ENCODE measurements around the gene SNRPA1. TPM values are rescaled to one million over a fixed set of nuclear protein-coding genes. Genes with fewer than 3 reads are reported as not detected.
A peak's percentile ranks its signal among the peaks of the same experiment; 100 is the strongest.

SNRPA1 gene
- total and polyA plus RNA-seq, 9 of the 15 experiments (the other 6 are each of a cell fraction or from before 2014, with no cell fraction given): 62.7 to 245 (median 189) TPM

DNA sequence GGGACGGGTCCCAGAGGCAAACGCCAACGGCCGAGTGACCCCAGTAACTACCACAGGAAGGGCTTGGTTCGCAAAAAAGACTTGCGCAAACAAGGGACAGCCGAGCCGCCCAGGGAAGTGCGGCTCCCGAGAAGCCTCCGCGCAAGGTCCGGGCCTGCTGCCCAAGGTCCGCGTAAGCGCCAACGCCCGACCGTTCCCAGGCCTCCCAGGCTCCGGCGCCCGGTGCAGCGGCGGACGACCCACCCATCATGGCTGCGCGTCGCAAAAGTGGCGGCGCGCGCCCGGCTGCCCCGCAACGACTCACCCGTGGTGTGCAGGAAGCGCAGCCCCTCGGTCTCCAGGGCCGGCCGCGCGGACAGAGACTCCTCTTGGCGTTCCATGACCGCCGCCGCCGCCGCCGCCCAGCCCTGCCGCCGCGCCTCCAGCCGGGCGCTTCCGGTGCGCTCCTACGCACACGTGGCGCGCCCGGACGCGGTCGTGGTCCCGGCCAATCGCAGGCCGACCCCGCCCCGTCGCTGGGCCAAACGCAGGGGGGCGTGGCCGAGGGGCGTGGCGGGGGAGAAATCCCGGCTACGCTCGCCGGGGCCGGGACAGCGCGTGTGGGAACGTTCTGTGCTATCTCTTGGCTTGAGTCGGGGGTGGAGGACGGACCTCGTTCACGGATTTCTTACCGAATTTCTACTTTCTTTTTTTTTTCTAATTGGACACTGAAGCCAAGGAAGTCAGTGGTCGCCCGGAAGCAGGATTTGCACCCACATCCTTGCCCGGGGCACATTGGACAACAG, 17.8 kb downstream of the SNRPA1 start, which contains the start of gene SELENOS (continued):
- TF ChIP-seq ETV1 (tag; conservative IDR thresholded peaks at IDR 0.05; ENCODE audit: low read depth) (no peak), RUNX1 (IDR thresholded peaks at IDR 0.05; ENCODE audit: low read depth) (0 out of 2 replicates have a peak, but pooled peaks have one; percentile 21), RB1 (IDR thresholded peaks at IDR 0.05; ENCODE audit: low read depth) (peak; percentile 79; the same call in 1 of the 2 replicates), CBX1 (IDR thresholded peaks at IDR 0.05; ENCODE audit: low read depth) (0 out of 2 replicates have a peak, but pooled peaks have one; percentile 23), NCOR1 (IDR thresholded peaks at IDR 0.05) (no peak), HNRNPLL (IDR thresholded peaks at IDR 0.05; ENCODE audit: low read depth, low read length, poor library complexity, severe bottlenecking) (no peak), ARID1B (IDR thresholded peaks at IDR 0.05) (no peak), NFE2L1 (tag; IDR thresholded peaks at IDR 0.05; ENCODE audit: borderline replicate concordance, low read depth) (no peak), ZNF778 (CRISPR knock-in tag; IDR thresholded peaks at IDR 0.05) (no peak), ZNF76 (CRISPR knock-in tag; IDR thresholded peaks at IDR 0.05; ENCODE audit: borderline replicate concordance) (no peak), ARNT (IDR thresholded peaks at IDR 0.05) (no peak), NCOA1 (IDR thresholded peaks at IDR 0.05; ENCODE audit: low read depth) (no peak), ZBTB1 (CRISPR knock-in tag; IDR thresholded peaks at IDR 0.05; ENCODE audit: borderline replicate concordance, low read depth) (no peak), RBM22 (IDR thresholded peaks at IDR 0.05; ENCODE audit: low read depth, low read length, poor library complexity, severe bottlenecking) (no peak), EP300 (IDR thresholded peaks at IDR 0.05; ENCODE audit: low read length) (no peak), ZNF384 (IDR thresholded peaks at IDR 0.05; ENCODE audit: low read depth, low read length) (0 out of 2 replicates have a peak, but pooled peaks have one; percentile 3), SMARCA5 (IDR thresholded peaks at IDR 0.05) (no peak), ERF (CRISPR knock-in tag; IDR thresholded peaks at IDR 0.05) (0 out of 2 replicates have a peak, but pooled peaks have one; percentile 50), E2F3 (CRISPR knock-in tag; IDR thresholded peaks at IDR 0.05) (0 out of 2 replicates have a peak, but pooled peaks have one; percentile 31), CC2D1A (IDR thresholded peaks at IDR 0.05) (no peak), HNRNPK (IDR thresholded peaks at IDR 0.05; ENCODE audit: low read depth, low read length, poor library complexity, severe bottlenecking) (no peak), ZNF184 (CRISPR knock-in tag; IDR thresholded peaks at IDR 0.05) (no peak), SUPT5H (IDR thresholded peaks at IDR 0.05) (0 out of 2 replicates have a peak, but pooled peaks have one; percentile 55), ZNF165 (CRISPR knock-in tag; IDR thresholded peaks at IDR 0.05; ENCODE audit: borderline replicate concordance) (no peak)
- TF ChIP-seq, protein P1, sequence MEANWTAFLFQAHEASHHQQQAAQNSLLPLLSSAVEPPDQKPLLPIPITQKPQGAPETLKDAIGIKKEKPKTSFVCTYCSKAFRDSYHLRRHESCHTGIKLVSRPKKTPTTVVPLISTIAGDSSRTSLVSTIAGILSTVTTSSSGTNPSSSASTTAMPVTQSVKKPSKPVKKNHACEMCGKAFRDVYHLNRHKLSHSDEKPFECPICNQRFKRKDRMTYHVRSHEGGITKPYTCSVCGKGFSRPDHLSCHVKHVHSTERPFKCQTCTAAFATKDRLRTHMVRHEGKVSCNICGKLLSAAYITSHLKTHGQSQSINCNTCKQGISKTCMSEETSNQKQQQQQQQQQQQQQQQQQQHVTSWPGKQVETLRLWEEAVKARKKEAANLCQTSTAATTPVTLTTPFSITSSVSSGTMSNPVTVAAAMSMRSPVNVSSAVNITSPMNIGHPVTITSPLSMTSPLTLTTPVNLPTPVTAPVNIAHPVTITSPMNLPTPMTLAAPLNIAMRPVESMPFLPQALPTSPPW (CRISPR knock-in tag; IDR thresholded peaks at IDR 0.05): peak; percentile 54; the same call in 1 of the 2 replicates
- TF ChIP-seq, protein P2, sequence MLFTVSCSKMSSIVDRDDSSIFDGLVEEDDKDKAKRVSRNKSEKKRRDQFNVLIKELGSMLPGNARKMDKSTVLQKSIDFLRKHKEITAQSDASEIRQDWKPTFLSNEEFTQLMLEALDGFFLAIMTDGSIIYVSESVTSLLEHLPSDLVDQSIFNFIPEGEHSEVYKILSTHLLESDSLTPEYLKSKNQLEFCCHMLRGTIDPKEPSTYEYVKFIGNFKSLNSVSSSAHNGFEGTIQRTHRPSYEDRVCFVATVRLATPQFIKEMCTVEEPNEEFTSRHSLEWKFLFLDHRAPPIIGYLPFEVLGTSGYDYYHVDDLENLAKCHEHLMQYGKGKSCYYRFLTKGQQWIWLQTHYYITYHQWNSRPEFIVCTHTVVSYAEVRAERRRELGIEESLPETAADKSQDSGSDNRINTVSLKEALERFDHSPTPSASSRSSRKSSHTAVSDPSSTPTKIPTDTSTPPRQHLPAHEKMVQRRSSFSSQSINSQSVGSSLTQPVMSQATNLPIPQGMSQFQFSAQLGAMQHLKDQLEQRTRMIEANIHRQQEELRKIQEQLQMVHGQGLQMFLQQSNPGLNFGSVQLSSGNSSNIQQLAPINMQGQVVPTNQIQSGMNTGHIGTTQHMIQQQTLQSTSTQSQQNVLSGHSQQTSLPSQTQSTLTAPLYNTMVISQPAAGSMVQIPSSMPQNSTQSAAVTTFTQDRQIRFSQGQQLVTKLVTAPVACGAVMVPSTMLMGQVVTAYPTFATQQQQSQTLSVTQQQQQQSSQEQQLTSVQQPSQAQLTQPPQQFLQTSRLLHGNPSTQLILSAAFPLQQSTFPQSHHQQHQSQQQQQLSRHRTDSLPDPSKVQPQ (CRISPR knock-in tag; IDR thresholded peaks at IDR 0.05; ENCODE audit: borderline replicate concordance): 0 out of 2 replicates have a peak, but pooled peaks have one; percentile 50

All from K562 (cell line).